Tibial nerve (tissue), 4 donors: ENCODE data around the gene NUP98. TPM values are rescaled to one million over a fixed set of nuclear protein-coding genes. Genes with fewer than 3 reads are reported as not detected.

Experiments
- DNase-seq, 2 donors: peaks; one replicate each; pipeline ENCODE4 v3.0.0-alpha.2; 2019; ENCODE audit warnings: low spot score in 2 of 2
- H3K27ac ChIP-seq, 4 donors: fragments of 200-600 bp; sonication (generic) in 3 of 4; one replicate each; pipeline ENCODE4 v1.5.1; 2017 to 2019; ENCODE audit warnings: mild to moderate bottlenecking in 1 of 4
- H3K27me3 ChIP-seq, 2 donors: fragments of 200-600 bp; sonication (generic) in 1 of 2; one replicate each; pipeline versions ENCODE4 v1.5.1 to v1.6.0; 2017 to 2019
- H3K36me3 ChIP-seq, 3 donors: fragments of 200-600 bp; sonication (generic); one replicate each; pipeline ENCODE4 v1.5.1; 2018 to 2019
- H3K4me1 ChIP-seq, 4 donors: fragments of 200-600 bp; sonication (generic) in 3 of 4; one replicate each; pipeline ENCODE4 v1.5.1; 2017 to 2019
- H3K4me3 ChIP-seq, 4 donors: fragments of 200-600 bp; sonication (generic) in 3 of 4; one replicate each; pipeline ENCODE4 v1.5.1; 2017 to 2019; ENCODE audit warnings: mild to moderate bottlenecking in 1 of 4, moderate library complexity in 1 of 4
- H3K9me3 ChIP-seq, 4 donors: fragments of 200-600 bp; sonication (generic) in 3 of 4; one replicate each; pipeline ENCODE4 v1.5.1; 2017 to 2019
- EP300 ChIP-seq, 2 donors: sonication (generic); formaldehyde crosslinking; IDR thresholded peaks; one replicate each; pipeline ENCODE4 v1.6.1; 2017; ENCODE audit warnings: antibody characterized with exemption in 2 of 2, mild to moderate bottlenecking in 1 of 2
- POLR2A ChIP-seq, 2 donors: fragments of 450-650 bp; IDR thresholded peaks; one replicate each; pipeline ENCODE4 v1.6.1; 2017; ENCODE audit warnings: antibody characterized with exemption in 2 of 2, mild to moderate bottlenecking in 2 of 2, moderate library complexity in 2 of 2
- WGBS, 2 donors: methylation state at CpG; one replicate each; pipeline ENCODE4 v1.1.5; 2018; 5-methylcytosine and 5-hydroxymethylcytosine counted together
- small RNA-seq: library from RNA; depleted of rRNA; stranded (forward); fragments of <200 nt; gene quantifications from one replicate; pipeline ENCODE3, GENCODE V24; 2016
- total RNA-seq, 4 donors: library from RNA; depleted of rRNA; stranded (reverse); fragments of >200 nt; gene quantifications; one replicate each; pipeline ENCODE4 v1.1.0, GENCODE V29; 2016
- TF ChIP-seq, protein P1 (sequence below), 5 experiments: fragments of 200-600 bp in 3 of 5; fragments of 450-650 bp in 2 of 5; sonication (generic) in 3 of 5; IDR thresholded peaks; one replicate each; pipeline ENCODE4 v1.5.1; 2016 to 2019; ENCODE audit warnings: antibody characterized with exemption in 5 of 5, mild to moderate bottlenecking in 3 of 5, moderate library complexity in 2 of 5

NUP98 gene
- total RNA-seq, 4 donors from 2014 or later = 75.3 to 193 (median 115) TPM

GRCh38 chr11:3626250-3626960 is 170.9 kb downstream of the NUP98 start:
- no peaks in the 10 kb centered on the region for H3K36me3 ChIP-seq
- H3K27me3 ChIP-seq = no peaks in the 10 kb centered on the region
- H3K27ac ChIP-seq = no peak overlapping the region
- peak overlapping the region in 1 of 4 donors; percentile 26 for H3K4me3 ChIP-seq
- no peaks in the 10 kb centered on the region for H3K9me3 ChIP-seq
- DNase-seq = peak; percentile 44 to 53
- WGBS, 2 donors = 75 to 84% methylated on average over 23 of the region's 23 CpGs
- no peaks in the 10 kb centered on the region for H3K4me1 ChIP-seq
- TF ChIP-seq, protein P1, sequence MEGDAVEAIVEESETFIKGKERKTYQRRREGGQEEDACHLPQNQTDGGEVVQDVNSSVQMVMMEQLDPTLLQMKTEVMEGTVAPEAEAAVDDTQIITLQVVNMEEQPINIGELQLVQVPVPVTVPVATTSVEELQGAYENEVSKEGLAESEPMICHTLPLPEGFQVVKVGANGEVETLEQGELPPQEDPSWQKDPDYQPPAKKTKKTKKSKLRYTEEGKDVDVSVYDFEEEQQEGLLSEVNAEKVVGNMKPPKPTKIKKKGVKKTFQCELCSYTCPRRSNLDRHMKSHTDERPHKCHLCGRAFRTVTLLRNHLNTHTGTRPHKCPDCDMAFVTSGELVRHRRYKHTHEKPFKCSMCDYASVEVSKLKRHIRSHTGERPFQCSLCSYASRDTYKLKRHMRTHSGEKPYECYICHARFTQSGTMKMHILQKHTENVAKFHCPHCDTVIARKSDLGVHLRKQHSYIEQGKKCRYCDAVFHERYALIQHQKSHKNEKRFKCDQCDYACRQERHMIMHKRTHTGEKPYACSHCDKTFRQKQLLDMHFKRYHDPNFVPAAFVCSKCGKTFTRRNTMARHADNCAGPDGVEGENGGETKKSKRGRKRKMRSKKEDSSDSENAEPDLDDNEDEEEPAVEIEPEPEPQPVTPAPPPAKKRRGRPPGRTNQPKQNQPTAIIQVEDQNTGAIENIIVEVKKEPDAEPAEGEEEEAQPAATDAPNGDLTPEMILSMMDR (IDR thresholded peaks at IDR 0.05) = no peak
- TF ChIP-seq POLR2A (IDR thresholded peaks at IDR 0.05) = no peak
- TF ChIP-seq EP300 (IDR thresholded peaks at IDR 0.05) = no peak

Small RNA genes within 50 kb of the gene (small RNA-seq; reads per million reads assigned to genes)
- not detected for gene RF00019
- gene RNU6-1143P = not detected
- gene RNU7-50P = not detected

Other genes with a start within 250 kb of the NUP98 start
- gene ART5, start 155.6 kb downstream of the NUP98 start, total RNA-seq = not detected
- gene ART1, start 152.4 kb downstream of the NUP98 start, total RNA-seq = 1 to 10 TPM in 2 of 4 donors, not detected in 2; 2.4 to 2.8 TPM
- 1 to 10 TPM in 1 of 4 donors, under 1 TPM in 3; 0.42 to 2.1 (median 0.83) TPM for gene CHRNA10, start 126.2 kb downstream of the NUP98 start, total RNA-seq
- gene PGAP2, start 11.0 kb upstream of the NUP98 start, total RNA-seq = 10 to 100 TPM in 3 of 4 donors, 1 to 10 TPM in 1; 8.1 to 15.1 (median 10.8) TPM
- gene RHOG, start 43.4 kb upstream of the NUP98 start, total RNA-seq = 10 to 100 TPM; 35.2 to 92.7 (median 66.0) TPM
- 10 to 100 TPM; 51.3 to 70.1 (median 59.8) TPM for gene STIM1, start 58.1 kb upstream of the NUP98 start, total RNA-seq